ENCODE results near the gene COX6B2.
A peak's percentile ranks its signal among the peaks of the same experiment; 100 is the strongest.

The COX6B2 gene

DNA sequence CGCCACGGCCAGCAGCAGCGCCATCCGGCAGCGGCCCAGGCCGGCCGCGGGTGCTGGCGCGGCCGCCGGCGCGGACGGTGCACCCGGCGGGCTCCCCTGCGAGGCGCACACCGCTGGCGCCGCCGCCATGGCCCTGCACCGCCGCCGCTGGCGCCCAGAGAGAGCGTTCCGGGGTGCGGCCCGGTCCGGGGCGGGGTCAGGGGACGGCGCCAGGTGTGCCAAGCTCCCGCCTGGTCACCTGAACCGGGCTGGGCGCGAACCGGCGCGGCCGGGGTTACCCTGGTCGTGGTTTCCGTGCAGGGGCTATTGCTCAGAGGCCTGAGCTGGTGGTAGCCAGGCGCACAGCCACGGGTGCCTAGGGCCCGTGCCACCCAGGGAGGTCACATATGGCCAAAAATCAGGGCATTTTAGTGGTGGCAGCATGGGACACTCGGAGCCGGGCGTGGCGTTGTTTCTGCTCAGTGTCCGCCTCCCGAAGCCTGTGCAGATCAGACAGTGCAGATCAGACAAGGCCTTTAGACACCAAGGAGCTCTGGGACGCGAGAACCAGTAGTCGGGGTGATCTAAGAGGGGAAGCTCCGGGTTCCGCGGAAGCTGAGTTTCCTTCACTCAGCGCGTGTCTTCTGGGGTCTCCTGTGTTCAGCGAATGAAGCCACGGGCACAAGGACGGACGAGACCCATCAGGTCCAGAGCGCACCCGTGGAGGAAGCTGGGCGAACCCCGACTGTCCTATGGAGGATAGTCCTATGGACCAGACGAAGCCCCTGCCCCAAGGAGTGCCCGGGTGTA, 29.8 kb upstream of the COX6B2 start, which contains the start of gene TMEM238 (continued):
- TF ChIP-seq ZNF211 (tag by site-specific recombination; IDR thresholded peaks at IDR 0.05; ENCODE audit: low read depth) (no peak), ZIC2 (tag by site-specific recombination; IDR thresholded peaks at IDR 0.05) (no peak), ZNF426 (tag by site-specific recombination; IDR thresholded peaks at IDR 0.05) (no peak), ZNF707 (tag by site-specific recombination; IDR thresholded peaks at IDR 0.05) (no peak), ZNF768 (tag by site-specific recombination; IDR thresholded peaks at IDR 0.05) (no peak), SETDB1 (IDR thresholded peaks at IDR 0.05; ENCODE audit: insufficient read length, low read length) (no peak), ZNF549 (tag by site-specific recombination; IDR thresholded peaks at IDR 0.05) (no peak), ZNF146 (tag by site-specific recombination; IDR thresholded peaks at IDR 0.05) (no peak)

DNA sequence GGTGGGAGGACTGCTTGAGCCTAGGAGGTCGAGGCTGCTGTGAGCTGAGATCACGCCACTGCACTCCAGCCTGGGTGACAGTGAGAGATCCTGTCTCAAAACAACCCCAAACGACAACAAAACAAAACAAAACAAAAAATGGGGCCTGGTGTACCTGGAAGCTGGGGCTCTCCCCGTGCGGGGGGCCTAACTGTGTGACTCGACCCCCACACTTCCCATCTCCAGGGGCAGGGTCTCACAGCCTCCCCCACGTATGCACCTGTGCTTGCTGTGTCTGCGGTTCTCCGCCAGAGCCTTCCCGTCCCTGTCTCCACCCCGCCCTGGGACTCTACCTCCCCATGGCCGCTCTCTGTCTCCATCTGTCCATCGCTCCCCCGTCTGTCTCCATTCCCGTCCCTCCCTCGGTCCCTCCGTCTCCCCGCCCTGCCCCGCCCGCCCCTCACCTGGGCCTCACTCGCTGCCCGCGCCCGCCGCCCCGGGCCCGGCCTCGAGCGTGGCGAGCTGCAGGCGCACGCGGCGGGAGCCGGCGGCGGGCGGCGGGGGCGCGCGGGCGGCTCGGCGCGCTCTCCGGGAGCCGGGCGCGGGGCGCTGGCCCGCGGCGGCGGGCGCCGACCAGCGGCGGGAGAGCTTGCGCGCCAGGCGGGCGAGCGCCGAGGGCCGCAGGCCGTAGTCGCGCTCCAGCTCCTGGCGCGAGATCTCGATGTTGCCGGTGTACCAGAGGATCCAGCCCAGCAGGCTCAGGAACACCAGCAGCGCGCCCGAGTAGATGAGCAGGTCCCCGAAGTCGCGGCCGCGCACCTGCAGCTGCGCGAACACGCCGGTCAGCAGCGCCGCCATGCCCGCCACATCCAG, 29.0 kb upstream of the COX6B2 start:
- Histone ChIP-seq H3K4me3 (ENCODE audit: low read depth, low read length) (peak overlapping the region; percentile 25), H3K27ac (ENCODE audit: extremely low read depth, low read depth, low read length) (no peak overlapping the region; the same call in 1 of the 2 replicates), H3K9me3 (ENCODE audit: control insufficient read depth, insufficient read depth, low read depth, low read length) (no peaks in the 10 kb centered on the region), H3K4me1 (ENCODE audit: control insufficient read depth, insufficient read depth, low read length) (peaks cover 15% of the 10 kb centered on the region), H3K36me3 (ENCODE audit: control insufficient read depth in 2 of 2, insufficient read depth in 1 of 2, low read length in 2 of 2) (peaks cover 3 to 23% of the 10 kb centered on the region in 2 experiments; a peak in 2 of 3 replicates)
- CTCF ChIA-PET: interaction anchor here (0.6 to 3.2 kb wide), 9 partner anchors 56 to 295 kb away, joined by 3 to 23 read pairs (median 4); no protein-coding TSS in a partner anchor
- POLR2A ChIA-PET: interaction anchor here (0.6 to 2.0 kb wide), 8 partner anchors 11 to 241 kb away, joined by 3 to 15 read pairs (median 4); partner anchors contain the start of genes KMT5C, UBE2S and ZNF784
- TF ChIP-seq ZNF830 (tag by site-specific recombination; IDR thresholded peaks at IDR 0.05; ENCODE audit: low read depth): no peak
- no peak for TF ChIP-seq ZNF791 (tag by site-specific recombination; IDR thresholded peaks at IDR 0.05)
- TF ChIP-seq KLF10 (tag by site-specific recombination; IDR thresholded peaks at IDR 0.05): no peak
- TF ChIP-seq HOXC10 (CRISPR knock-in tag; IDR thresholded peaks at IDR 0.05): no peak
- no peak for TF ChIP-seq ZNF433 (tag by site-specific recombination; IDR thresholded peaks at IDR 0.05; ENCODE audit: low read depth)
- no peak for TF ChIP-seq ZNF211 (tag by site-specific recombination; IDR thresholded peaks at IDR 0.05; ENCODE audit: low read depth)
- no peak for TF ChIP-seq ZNF391 (tag by site-specific recombination; IDR thresholded peaks at IDR 0.05; ENCODE audit: borderline replicate concordance, low read depth)
- no peak for TF ChIP-seq ZNF549 (tag by site-specific recombination; IDR thresholded peaks at IDR 0.05)
- TF ChIP-seq ZNF155 (tag by site-specific recombination; IDR thresholded peaks at IDR 0.05): no peak
- no peak for TF ChIP-seq SP7 (tag by site-specific recombination; IDR thresholded peaks at IDR 0.05)
- TF ChIP-seq ZNF366 (tag by site-specific recombination; conservative IDR thresholded peaks at IDR 0.05): no peak
- no peak for TF ChIP-seq OVOL3 (tag by site-specific recombination; IDR thresholded peaks at IDR 0.05)
- TF ChIP-seq, protein P1, sequence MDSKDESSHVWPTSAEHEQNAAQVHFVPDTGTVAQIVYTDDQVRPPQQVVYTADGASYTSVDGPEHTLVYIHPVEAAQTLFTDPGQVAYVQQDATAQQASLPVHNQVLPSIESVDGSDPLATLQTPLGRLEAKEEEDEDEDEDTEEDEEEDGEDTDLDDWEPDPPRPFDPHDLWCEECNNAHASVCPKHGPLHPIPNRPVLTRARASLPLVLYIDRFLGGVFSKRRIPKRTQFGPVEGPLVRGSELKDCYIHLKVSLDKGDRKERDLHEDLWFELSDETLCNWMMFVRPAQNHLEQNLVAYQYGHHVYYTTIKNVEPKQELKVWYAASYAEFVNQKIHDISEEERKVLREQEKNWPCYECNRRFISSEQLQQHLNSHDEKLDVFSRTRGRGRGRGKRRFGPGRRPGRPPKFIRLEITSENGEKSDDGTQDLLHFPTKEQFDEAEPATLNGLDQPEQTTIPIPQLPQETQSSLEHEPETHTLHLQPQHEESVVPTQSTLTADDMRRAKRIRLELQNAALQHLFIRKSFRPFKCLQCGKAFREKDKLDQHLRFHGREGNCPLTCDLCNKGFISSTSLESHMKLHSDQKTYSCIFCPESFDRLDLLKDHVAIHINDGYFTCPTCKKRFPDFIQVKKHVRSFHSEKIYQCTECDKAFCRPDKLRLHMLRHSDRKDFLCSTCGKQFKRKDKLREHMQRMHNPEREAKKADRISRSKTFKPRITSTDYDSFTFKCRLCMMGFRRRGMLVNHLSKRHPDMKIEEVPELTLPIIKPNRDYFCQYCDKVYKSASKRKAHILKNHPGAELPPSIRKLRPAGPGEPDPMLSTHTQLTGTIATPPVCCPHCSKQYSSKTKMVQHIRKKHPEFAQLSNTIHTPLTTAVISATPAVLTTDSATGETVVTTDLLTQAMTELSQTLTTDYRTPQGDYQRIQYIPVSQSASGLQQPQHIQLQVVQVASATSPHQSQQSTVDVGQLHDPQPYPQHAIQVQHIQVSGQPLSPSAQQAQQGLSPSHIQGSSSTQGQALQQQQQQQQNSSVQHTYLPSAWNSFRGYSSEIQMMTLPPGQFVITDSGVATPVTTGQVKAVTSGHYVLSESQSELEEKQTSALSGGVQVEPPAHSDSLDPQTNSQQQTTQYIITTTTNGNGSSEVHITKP (tag by site-specific recombination; IDR thresholded peaks at IDR 0.05): no peak
- TF ChIP-seq ZNF529 (tag by site-specific recombination; IDR thresholded peaks at IDR 0.05; ENCODE audit: insufficient replicate concordance): no peak

All from HEK293 (cell line).